GM12874 (cell line): Measurements from ENCODE around the gene TTC39C.

Experiments used
- CTCF ChIP-seq: IDR thresholded peaks from 2 replicates; pipeline ENCODE4 v1.5.1; 2011; ENCODE audit warnings: low read depth, mild to moderate bottlenecking, control low read depth, low read length, moderate library complexity; ENCODE audit not compliant: insufficient read depth

TTC39C gene

GRCh38 chr18:24063121-24063731 lies 48.7 kb downstream of the TTC39C start:
- no peak for TF ChIP-seq CTCF

GRCh38 chr18:24064391-24065100 lies 50.0 kb downstream of the TTC39C start:
- no peak for TF ChIP-seq CTCF

GRCh38 chr18:24065906-24066305 lies 51.4 kb downstream of the TTC39C start:
- no peak for TF ChIP-seq CTCF

- TF ChIP-seq CTCF = no peak
Observed at GRCh38 chr18:24068945-24069693, 54.6 kb downstream of the TTC39C start.

GRCh38 chr18:24071029-24071428 lies 56.5 kb downstream of the TTC39C start:
- no peak for TF ChIP-seq CTCF

GRCh38 chr18:24071779-24072178 lies 57.2 kb downstream of the TTC39C start:
- no peak for TF ChIP-seq CTCF

GRCh38 chr18:24072743-24073142 lies 58.2 kb downstream of the TTC39C start:
- no peak for TF ChIP-seq CTCF
